KMS-11 (cell line): Measurements from ENCODE around the gene ANKRD26.
"Not testable (repeated sequence)": the region's sequence is repeated elsewhere in the genome, so short reads cannot be mapped to it uniquely, and the experiment has no call there.

Source experiments
- H2AFZ ChIP-seq: fragments of 200-600 bp; sonication (generic); 2 replicates; pipeline ENCODE4 v1.6.1; 2016; ENCODE audit warnings: antibody characterized with exemption, mixed run types, low read depth
- H3K27ac ChIP-seq: fragments of 200-600 bp; sonication (generic); 2 replicates; pipeline ENCODE4 v1.6.1; 2016; ENCODE audit warnings: mild to moderate bottlenecking, mixed run types
- H3K27me3 ChIP-seq: fragments of 200-600 bp; sonication (generic); 2 replicates; pipeline ENCODE4 v1.6.1; 2017; ENCODE audit warnings: mild to moderate bottlenecking, low read depth, mixed run types, moderate library complexity; ENCODE audit not compliant: insufficient read depth
- H3K36me3 ChIP-seq: fragments of 200-600 bp; sonication (generic); 2 replicates; pipeline ENCODE4 v1.6.1; 2017; ENCODE audit warnings: mild to moderate bottlenecking, mixed run types; ENCODE audit not compliant: insufficient read depth
- H3K4me1 ChIP-seq: fragments of 200-600 bp; sonication (generic); 2 replicates; pipeline ENCODE4 v1.6.1; 2016; ENCODE audit warnings: mild to moderate bottlenecking, low read depth, mixed run types; ENCODE audit not compliant: poor library complexity, severe bottlenecking
- H3K4me2 ChIP-seq: fragments of 200-600 bp; sonication (generic); 2 replicates; pipeline ENCODE4 v1.7.0; 2016; ENCODE audit warnings: mild to moderate bottlenecking, mixed run types
- H3K4me3 ChIP-seq: fragments of 200-600 bp; sonication (generic); IDR thresholded peaks from 2 replicates; pipeline ENCODE4 v1.6.1; 2017; ENCODE audit warnings: low read depth, low read length, mixed read lengths; ENCODE audit not compliant: insufficient read depth
- H3K79me2 ChIP-seq: fragments of 200-600 bp; sonication (generic); 2 replicates; pipeline ENCODE4 v1.6.1; 2016; ENCODE audit warnings: low read depth, mixed run types; ENCODE audit not compliant: insufficient read depth
- H3K9ac ChIP-seq: fragments of 200-600 bp; sonication (generic); 2 replicates; pipeline ENCODE4 v1.6.1; 2016; ENCODE audit warnings: mild to moderate bottlenecking, mixed run types
- H4K20me1 ChIP-seq: fragments of 200-600 bp; sonication (generic); 2 replicates; pipeline ENCODE4 v1.6.1; 2016; ENCODE audit warnings: mild to moderate bottlenecking, mixed run types; ENCODE audit not compliant: insufficient read depth
- TF ChIP-seq, protein P1 (sequence below): fragments of 200-600 bp; sonication (generic); conservative IDR thresholded peaks from 2 replicates; pipeline ENCODE4 v1.6.1; 2017; ENCODE audit warnings: low read depth, mild to moderate bottlenecking, antibody characterized with exemption, low read length, moderate library complexity, mixed read lengths

Gene ANKRD26

DNA sequence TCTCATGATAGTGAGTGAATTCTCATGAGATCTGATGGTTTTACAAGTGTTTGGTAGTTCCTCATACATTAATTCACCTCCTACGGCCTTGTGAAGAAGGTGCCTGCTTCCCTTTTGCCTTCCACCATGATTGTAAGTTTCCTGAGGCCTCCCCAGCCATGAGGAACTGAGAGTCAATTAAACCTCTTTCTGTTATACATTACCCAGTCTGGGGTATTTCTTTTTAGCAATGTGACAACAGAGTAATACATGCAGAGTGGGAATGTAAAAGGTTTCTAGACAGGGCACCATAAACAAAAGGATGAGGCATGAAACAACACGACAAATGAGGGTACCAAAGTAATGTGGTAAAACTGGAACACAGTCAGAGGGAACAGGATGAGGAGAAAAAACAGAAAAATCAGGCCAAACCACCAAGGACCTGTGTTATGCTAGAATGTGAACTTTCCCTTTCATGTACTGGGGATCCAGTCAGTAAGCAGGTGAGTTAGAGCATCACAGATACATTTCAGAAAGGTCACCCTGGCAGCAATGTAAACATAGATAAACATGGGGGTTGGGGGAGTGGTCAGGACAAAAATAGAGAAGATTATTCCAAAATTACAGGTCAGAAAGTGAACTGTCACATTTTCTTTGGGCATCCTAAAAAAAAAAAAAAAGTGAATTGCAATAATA lies 31.9 kb downstream of the ANKRD26 start:
- Histone ChIP-seq H3K36me3 (peaks cover 3% of the 10 kb centered on the region; the same call in 1 of the 2 replicates), H3K4me2 (no peak overlapping the region), H3K79me2 (no peaks in the 10 kb centered on the region), H3K27ac (no peak overlapping the region), H3K27me3 (no peaks in the 10 kb centered on the region), H3K4me3 (no peak overlapping the region), H4K20me1 (no peaks in the 10 kb centered on the region), H3K9ac (no peak overlapping the region), H2AFZ (no peak overlapping the region), H3K4me1 (no peaks in the 10 kb centered on the region)
- TF ChIP-seq, protein P1, sequence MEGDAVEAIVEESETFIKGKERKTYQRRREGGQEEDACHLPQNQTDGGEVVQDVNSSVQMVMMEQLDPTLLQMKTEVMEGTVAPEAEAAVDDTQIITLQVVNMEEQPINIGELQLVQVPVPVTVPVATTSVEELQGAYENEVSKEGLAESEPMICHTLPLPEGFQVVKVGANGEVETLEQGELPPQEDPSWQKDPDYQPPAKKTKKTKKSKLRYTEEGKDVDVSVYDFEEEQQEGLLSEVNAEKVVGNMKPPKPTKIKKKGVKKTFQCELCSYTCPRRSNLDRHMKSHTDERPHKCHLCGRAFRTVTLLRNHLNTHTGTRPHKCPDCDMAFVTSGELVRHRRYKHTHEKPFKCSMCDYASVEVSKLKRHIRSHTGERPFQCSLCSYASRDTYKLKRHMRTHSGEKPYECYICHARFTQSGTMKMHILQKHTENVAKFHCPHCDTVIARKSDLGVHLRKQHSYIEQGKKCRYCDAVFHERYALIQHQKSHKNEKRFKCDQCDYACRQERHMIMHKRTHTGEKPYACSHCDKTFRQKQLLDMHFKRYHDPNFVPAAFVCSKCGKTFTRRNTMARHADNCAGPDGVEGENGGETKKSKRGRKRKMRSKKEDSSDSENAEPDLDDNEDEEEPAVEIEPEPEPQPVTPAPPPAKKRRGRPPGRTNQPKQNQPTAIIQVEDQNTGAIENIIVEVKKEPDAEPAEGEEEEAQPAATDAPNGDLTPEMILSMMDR = no peak

DNA sequence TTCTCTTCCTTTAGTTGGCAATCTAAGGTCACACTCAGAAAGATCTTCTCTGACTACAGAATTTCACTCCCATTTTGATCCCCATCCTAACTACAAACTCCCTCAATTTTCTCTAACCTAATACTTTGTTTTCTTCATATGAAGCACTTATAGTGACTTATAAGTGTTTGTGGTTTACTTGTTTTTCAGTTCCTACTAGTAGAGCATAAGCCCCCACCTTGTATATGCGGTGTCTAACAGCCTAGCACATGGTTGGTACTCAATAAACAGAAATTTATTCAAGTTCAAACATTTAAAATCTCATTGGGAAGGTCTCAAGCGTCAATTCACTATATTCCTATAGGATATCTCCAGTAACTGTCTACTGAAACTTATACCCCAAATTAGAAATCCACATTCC lies 35.2 kb downstream of the ANKRD26 start:
- Histone ChIP-seq H2AFZ (no peak overlapping the region), H3K4me2 (no peak overlapping the region), H3K36me3 (peaks cover 3% of the 10 kb centered on the region; the same call in 1 of the 2 replicates), H4K20me1 (no peaks in the 10 kb centered on the region), H3K4me1 (no peaks in the 10 kb centered on the region), H3K27ac (no peak overlapping the region), H3K9ac (no peak overlapping the region), H3K4me3 (no peak overlapping the region), H3K27me3 (no peaks in the 10 kb centered on the region), H3K79me2 (no peaks in the 10 kb centered on the region)
- TF ChIP-seq, protein P1 = no peak

DNA sequence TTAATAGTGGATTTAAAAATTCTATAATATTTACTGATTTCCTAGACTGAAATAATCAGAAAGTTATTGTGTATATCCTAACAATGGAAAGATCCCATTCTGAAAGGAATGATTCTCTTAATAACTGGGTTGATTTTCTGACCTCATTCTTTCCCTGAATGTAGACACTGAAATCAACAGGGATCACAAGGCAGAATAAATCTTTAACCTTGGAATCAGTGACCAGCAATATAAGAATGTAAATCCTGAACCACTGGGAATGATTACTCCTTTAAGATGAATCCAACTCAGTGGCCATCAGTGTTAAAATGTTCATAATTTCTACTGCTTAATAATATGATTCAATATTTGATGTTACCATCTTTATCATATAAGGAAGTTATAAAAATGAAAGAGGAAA lies 47.6 kb downstream of the ANKRD26 start:
- H3K27me3 ChIP-seq = no peaks in the 10 kb centered on the region
- no peak overlapping the region for H3K9ac ChIP-seq
- no peak overlapping the region for H3K4me3 ChIP-seq
- no peak overlapping the region for H2AFZ ChIP-seq
- no peak overlapping the region for H3K4me2 ChIP-seq
- TF ChIP-seq, protein P1 = no peak
- no peaks in the 10 kb centered on the region for H3K36me3 ChIP-seq
- no peaks in the 10 kb centered on the region for H3K79me2 ChIP-seq
- no peaks in the 10 kb centered on the region for H3K4me1 ChIP-seq
- no peaks in the 10 kb centered on the region for H4K20me1 ChIP-seq
- no peak overlapping the region for H3K27ac ChIP-seq

DNA sequence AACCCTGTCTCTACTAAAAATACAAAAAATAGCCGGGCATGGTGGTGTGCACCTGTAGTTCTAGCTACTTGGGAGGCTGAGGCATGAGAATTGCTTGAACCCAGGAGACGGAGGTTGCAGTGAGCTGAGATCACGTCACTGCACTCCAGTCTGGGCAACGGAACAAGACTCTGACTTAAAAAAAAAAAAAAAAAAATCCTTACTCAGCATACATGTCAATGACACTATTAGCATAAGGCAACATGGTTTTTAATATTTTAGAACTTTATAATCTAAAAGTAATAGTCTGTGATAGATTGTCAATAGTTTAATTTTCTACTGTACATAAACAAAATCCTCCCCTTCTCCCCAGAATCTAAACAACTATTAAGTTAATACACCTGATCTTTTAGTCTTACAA lies 55.0 kb downstream of the ANKRD26 start:
- not testable (repeated sequence) for H3K4me2 ChIP-seq, H4K20me1 ChIP-seq, H3K4me3 ChIP-seq, H3K4me1 ChIP-seq, H2AFZ ChIP-seq, H3K27ac ChIP-seq, H3K27me3 ChIP-seq, H3K9ac ChIP-seq, H3K79me2 ChIP-seq, H3K36me3 ChIP-seq

DNA sequence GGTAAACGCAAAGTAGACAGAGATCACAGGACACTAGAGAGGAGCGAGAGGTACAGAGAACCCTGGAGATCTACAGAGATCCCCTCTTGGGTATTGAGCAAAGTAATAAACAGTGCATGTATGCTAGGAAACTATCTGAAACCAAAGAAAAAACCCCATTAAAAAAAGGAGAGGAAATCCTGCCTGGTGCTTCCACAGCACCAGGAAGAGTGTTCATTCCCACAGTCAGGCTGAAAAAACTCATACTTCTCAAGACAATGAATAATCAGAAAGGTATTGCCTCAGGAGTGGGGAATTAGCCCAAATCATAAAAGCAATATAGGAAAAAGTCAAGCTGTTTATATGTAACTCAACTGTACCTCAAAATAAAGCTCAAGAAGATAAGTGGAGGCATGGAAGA lies 59.1 kb downstream of the ANKRD26 start:
- H4K20me1 ChIP-seq = no peaks in the 10 kb centered on the region
- no peak overlapping the region for H3K4me2 ChIP-seq
- H3K27me3 ChIP-seq = no peaks in the 10 kb centered on the region
- H3K4me1 ChIP-seq = no peaks in the 10 kb centered on the region
- H3K79me2 ChIP-seq = no peaks in the 10 kb centered on the region
- no peak overlapping the region for H3K4me3 ChIP-seq
- no peak overlapping the region for H3K9ac ChIP-seq
- H3K27ac ChIP-seq = no peak overlapping the region
- TF ChIP-seq, protein P1 = no peak
- no peaks in the 10 kb centered on the region for H3K36me3 ChIP-seq
- no peak overlapping the region for H2AFZ ChIP-seq
